ENCODE data around the gene NACAD.
A peak's percentile ranks its signal among the peaks of the same experiment; 100 is the strongest.
"Not testable (repeated sequence)": the region's sequence is repeated elsewhere in the genome, so short reads cannot be mapped to it uniquely, and the experiment has no call there.

NACAD gene

GRCh38 chr7:45116048-45116447 is 27.3 kb upstream of the NACAD start:
- DNase-seq = no peak

GRCh38 chr7:45114926-45115325 is 26.2 kb upstream of the NACAD start:
- DNase-seq = no peak

GRCh38 chr7:45114257-45114656 is 25.5 kb upstream of the NACAD start:
- DNase-seq = not testable (repeated sequence)

- no peak for DNase-seq
Observed at GRCh38 chr7:45112648-45113047, 23.9 kb upstream of the NACAD start.

- peak; percentile 93 for DNase-seq
Observed at GRCh38 chr7:45111298-45112223, 22.8 kb upstream of the NACAD start, which contains the start of gene TBRG4. Gene TBRG4 (minus strand): TSS chr7:45111697. CDS start chr7:45109237, 2,460 bp downstream.

- no peak for DNase-seq
Observed at GRCh38 chr7:45108863-45109262, 20.1 kb upstream of the NACAD start.

- DNase-seq = no peak
Observed at GRCh38 chr7:45107356-45107755, 18.6 kb upstream of the NACAD start.

- no peak for DNase-seq
Observed at GRCh38 chr7:45106820-45107219, 18.1 kb upstream of the NACAD start.

GRCh38 chr7:45105588-45106188 is 16.9 kb upstream of the NACAD start:
- no peak for DNase-seq

- DNase-seq = no peak
Observed at GRCh38 chr7:45104844-45105587, 16.2 kb upstream of the NACAD start.

GRCh38 chr7:45103958-45104843 is 15.4 kb upstream of the NACAD start:
- DNase-seq = no peak

GRCh38 chr7:45102785-45103712 is 14.3 kb upstream of the NACAD start:
- DNase-seq = no peak

- DNase-seq = no peak
Observed at GRCh38 chr7:45101748-45102147, 13.0 kb upstream of the NACAD start.

- DNase-seq = no peak
Observed at GRCh38 chr7:45100761-45101480, 12.2 kb upstream of the NACAD start.

GRCh38 chr7:45099891-45100760 is 11.4 kb upstream of the NACAD start:
- DNase-seq = no peak

- no peak for DNase-seq
Observed at GRCh38 chr7:45098983-45099839, 10.4 kb upstream of the NACAD start.

- DNase-seq = no peak
Observed at GRCh38 chr7:45092931-45093235, 4.1 kb upstream of the NACAD start.

- DNase-seq = no peak
Observed at GRCh38 chr7:45092100-45092930, 3.5 kb upstream of the NACAD start.
